ENCODE results near the gene IFT81.

Gene IFT81

DNA sequence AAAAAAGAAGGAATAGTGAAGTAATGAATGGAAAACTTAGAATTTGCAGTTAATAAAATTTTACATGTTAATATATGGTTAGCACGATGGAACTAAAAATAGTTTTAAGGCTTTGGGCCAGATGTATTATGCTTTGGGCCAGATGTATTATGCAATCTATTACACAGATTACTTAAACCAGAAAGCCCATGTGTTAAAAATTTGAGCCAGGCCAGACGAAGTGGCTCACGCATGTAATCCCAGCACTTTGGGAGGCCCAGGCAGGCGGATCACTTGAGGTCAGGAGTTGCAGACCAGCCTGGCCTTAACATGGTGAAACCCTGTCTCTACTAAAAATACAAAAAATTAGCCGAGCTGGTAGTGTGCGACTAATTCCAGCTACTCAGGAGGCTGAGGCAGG, 17.2 kb downstream of the IFT81 start:
- POLR2A ChIA-PET: no interaction called here
- CTCF ChIA-PET: no interaction called here
- no peak overlapping the region for H3K4me3 ChIP-seq (ENCODE audit: low read depth, low read length)
- peak; percentile 41 for DNase-seq (ENCODE audit: low read depth, low spot score)
- TF ChIP-seq, protein P1, sequence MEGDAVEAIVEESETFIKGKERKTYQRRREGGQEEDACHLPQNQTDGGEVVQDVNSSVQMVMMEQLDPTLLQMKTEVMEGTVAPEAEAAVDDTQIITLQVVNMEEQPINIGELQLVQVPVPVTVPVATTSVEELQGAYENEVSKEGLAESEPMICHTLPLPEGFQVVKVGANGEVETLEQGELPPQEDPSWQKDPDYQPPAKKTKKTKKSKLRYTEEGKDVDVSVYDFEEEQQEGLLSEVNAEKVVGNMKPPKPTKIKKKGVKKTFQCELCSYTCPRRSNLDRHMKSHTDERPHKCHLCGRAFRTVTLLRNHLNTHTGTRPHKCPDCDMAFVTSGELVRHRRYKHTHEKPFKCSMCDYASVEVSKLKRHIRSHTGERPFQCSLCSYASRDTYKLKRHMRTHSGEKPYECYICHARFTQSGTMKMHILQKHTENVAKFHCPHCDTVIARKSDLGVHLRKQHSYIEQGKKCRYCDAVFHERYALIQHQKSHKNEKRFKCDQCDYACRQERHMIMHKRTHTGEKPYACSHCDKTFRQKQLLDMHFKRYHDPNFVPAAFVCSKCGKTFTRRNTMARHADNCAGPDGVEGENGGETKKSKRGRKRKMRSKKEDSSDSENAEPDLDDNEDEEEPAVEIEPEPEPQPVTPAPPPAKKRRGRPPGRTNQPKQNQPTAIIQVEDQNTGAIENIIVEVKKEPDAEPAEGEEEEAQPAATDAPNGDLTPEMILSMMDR (IDR thresholded peaks at IDR 0.05; ENCODE audit: insufficient read depth, low read length, missing control alignments): no peak

DNA sequence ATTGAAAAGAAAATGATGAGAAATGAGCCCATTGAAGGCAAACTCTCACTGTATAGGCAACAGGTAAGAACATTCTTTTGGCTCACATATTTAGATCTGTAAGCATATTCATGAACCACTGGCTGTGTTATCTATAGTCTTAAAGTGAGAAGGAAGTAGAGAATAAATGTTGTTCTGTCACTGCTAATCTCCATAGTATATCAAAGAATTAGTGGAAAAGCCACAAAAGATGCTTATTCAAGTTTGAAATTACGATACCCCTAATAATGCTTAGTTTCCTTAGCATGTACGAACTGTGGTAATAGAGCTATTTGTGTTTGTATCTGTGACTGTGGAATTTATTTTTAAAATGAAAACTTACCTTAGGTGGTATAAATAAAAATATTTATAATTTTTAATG, 22.8 kb downstream of the IFT81 start:
- ChIA-PET CTCF (no interaction called here), POLR2A (no interaction called here)
- H3K4me3 ChIP-seq (ENCODE audit: low read depth, low read length): no peak overlapping the region
- TF ChIP-seq, protein P1 (IDR thresholded peaks at IDR 0.05; ENCODE audit: insufficient read depth, low read length, missing control alignments): no peak
- DNase-seq (ENCODE audit: low read depth, low spot score): no peak

DNA sequence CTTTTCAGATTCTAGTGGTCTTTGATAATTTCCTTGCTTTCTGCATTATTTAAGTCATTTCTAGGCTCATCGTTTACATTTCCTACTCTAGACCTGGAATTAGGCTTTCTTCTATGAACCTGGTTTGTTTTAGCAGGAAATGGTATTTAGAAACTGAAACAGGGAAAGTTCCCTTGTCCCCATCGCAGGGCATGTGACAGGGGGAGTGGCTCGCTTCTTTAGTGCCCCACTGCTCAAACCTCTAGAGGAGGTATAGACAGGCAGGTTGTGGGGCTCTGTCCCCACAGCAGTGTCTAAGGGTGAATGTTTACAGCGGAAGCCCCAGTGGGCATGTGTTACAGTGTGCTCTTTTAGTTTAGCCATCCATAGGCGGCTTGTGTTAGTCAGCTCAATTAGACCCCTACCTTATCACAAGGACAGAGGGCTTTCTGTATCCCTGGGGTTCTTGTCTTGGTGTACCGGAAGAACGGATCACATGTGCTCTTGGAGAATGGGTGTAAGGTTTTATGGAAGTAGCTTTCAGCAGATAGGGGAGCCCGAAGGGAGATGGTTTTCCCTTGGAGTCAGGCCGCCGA, 25.0 kb downstream of the IFT81 start:
- POLR2A ChIA-PET: no interaction called here
- TF ChIP-seq, protein P1 (IDR thresholded peaks at IDR 0.05; ENCODE audit: insufficient read depth, low read length, missing control alignments): no peak
- CTCF ChIA-PET: no interaction called here

DNA sequence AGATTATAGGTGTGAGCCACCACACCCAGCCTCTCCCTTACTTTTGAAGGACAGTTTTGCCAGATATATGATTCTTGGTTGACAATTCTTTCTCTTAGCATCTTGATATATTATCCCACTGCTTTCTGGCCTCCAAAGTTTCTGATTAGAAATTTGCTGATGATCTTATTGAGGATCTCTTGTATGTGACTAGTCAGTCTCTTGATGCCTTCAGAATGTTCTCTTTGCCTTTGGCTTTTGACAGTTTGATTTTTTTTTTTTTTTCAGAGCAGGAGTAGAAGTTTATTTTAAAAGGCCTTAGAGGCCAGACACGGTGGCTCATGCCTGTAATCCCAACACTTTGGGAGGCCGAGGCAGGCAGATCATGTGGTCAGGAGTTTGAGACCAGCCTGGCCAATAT, 32.6 kb downstream of the IFT81 start:
- H3K4me3 ChIP-seq (ENCODE audit: low read depth, low read length): no peak overlapping the region
- no peak for DNase-seq (ENCODE audit: low read depth, low spot score)
- ChIA-PET POLR2A (interaction anchor here (0.6 kb wide), 1 partner anchor 143 kb away, joined by 3 read pairs; no protein-coding TSS in a partner anchor), CTCF (interaction anchor here (1.7 kb wide), 1 partner anchor 19 kb away, joined by 7 read pairs; no protein-coding TSS in a partner anchor)
- TF ChIP-seq, protein P1 (IDR thresholded peaks at IDR 0.05; ENCODE audit: insufficient read depth, low read length, missing control alignments): no peak

More for the DNA sequence above, 25.0 kb downstream of the IFT81 start:
- DNase-seq (ENCODE audit: low read depth, low spot score): no peak
- H3K4me3 ChIP-seq (ENCODE audit: low read depth, low read length): no peak overlapping the region

DNA sequence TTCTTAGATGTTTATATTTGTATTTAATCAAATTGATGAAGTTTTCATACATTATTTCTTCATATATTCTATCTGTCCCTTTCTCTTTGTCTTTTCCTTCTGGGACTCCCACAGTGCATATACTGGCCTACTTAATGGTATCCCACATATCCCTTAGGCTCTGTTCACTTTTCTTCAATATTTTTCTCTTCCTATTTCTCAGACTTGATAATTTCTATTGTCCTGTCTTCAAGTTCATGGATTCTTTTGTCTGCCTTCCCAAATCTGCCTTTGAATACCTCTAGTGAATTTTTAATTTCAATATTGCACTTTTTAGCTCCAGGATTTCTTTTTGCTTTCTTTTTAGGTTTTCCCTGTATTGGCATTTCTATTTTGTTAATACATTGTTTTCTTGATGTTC, 33.4 kb downstream of the IFT81 start:
- POLR2A ChIA-PET: no interaction called here
- TF ChIP-seq, protein P1 (IDR thresholded peaks at IDR 0.05; ENCODE audit: insufficient read depth, low read length, missing control alignments): no peak
- H3K4me3 ChIP-seq (ENCODE audit: low read depth, low read length): no peak overlapping the region
- no peak for DNase-seq (ENCODE audit: low read depth, low spot score)
- CTCF ChIA-PET: no interaction called here

DNA sequence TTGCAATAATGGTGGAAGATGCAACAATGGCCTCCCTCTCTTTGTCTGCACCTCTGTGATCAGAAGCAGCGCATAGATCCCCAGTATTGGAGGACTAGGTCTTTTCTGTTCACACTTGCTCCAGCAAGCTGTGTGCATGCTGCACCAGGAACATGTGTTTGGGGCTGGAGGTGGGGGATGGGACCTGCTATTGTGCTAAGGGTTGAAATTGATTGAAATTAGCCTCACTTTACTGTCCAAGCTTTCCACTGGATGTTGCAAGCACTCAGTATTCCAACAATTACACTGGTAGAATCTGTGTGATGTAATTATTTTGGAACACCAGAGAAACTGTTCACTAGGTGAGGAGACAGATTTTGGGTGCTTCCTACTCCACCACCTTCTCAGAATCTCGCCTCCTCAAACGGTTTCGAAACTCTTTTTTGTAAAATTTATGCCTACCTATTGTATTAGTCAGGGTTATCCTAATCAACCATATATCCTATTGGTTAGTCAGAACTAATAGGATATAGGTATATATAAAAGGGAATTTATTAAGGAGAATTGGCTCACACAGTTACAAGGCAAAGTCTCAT, 35.6 kb downstream of the IFT81 start:
- DNase-seq (ENCODE audit: low read depth, low spot score): no peak
- CTCF ChIA-PET: interaction anchor here (1.1 kb wide), 1 partner anchor 65 kb away, joined by 3 read pairs; no protein-coding TSS in a partner anchor
- POLR2A ChIA-PET: no interaction called here
- no peak overlapping the region for H3K4me3 ChIP-seq (ENCODE audit: low read depth, low read length)
- TF ChIP-seq, protein P1 (IDR thresholded peaks at IDR 0.05; ENCODE audit: insufficient read depth, low read length, missing control alignments): no peak
